OCI-LY7 (cell line): ENCODE results near the gene ACAP3. TPM values are rescaled to one million over a fixed set of nuclear protein-coding genes. Genes with fewer than 3 reads are reported as not detected.

Source experiments
- BruUV-seq: library from RNA; stranded (reverse); fragments of 400-500 nt; replicated peaks from 2 replicates; lab custom pipeline; 2021; lab: Mats Ljungman, UMichigan
- CTCF ChIA-PET: fragments of 300-600 bp; sonication (Branson Sonifier 250); formaldehyde crosslinking; loops from one replicate; lab custom pipeline; 2022; ENCODE audit warnings: antibody characterized with exemption; ENCODE audit not compliant: unreplicated experiment; lab: Charles Lee
- POLR2A ChIA-PET: fragments of 300-600 bp; sonication (Branson Sonifier 250); formaldehyde crosslinking; loops from one replicate; lab custom pipeline; 2022; ENCODE audit warnings: antibody characterized with exemption; lab: Charles Lee
- DNase-seq: peaks from one replicate; pipeline ENCODE4 v3.0.0-alpha.2; 2015; ENCODE audit warnings: low spot score
- H2AFZ ChIP-seq: fragments of 200-600 bp; sonication (generic), shearing (Covaris generic); 2 replicates; pipeline ENCODE4 v1.6.1; 2014; ENCODE audit warnings: mild to moderate bottlenecking, antibody characterized with exemption, low read length, moderate library complexity
- H3K27ac ChIP-seq: fragments of 200-600 bp; sonication (generic); 2 replicates; pipeline ENCODE4 v1.5.1; 2014; ENCODE audit warnings: mixed run types, low read depth, mild to moderate bottlenecking, moderate library complexity, low read length, inconsistent platforms; ENCODE audit not compliant: poor library complexity, severe bottlenecking
- H3K36me3 ChIP-seq: fragments of 200-600 bp; sonication (generic); 2 replicates; pipeline ENCODE4 v1.6.1; 2014; ENCODE audit warnings: mild to moderate bottlenecking, antibody characterized with exemption, low read length, moderate library complexity, mixed read lengths; ENCODE audit not compliant: insufficient read depth
- H3K4me1 ChIP-seq: fragments of 200-600 bp; sonication (generic); 2 replicates; pipeline ENCODE4 v1.5.1; 2014; ENCODE audit warnings: mild to moderate bottlenecking, low read length; ENCODE audit not compliant: insufficient read depth, poor library complexity, severe bottlenecking
- H3K4me2 ChIP-seq: fragments of 200-600 bp; sonication (generic); 2 replicates; pipeline ENCODE4 v1.6.1; 2014; ENCODE audit warnings: mild to moderate bottlenecking, low read length
- H3K4me3 ChIP-seq: fragments of 200-600 bp; sonication (generic); 2 replicates; pipeline ENCODE4 v1.5.1; 2014; ENCODE audit warnings: mild to moderate bottlenecking, low read depth, low read length; ENCODE audit not compliant: poor library complexity, severe bottlenecking
- H3K79me2 ChIP-seq: fragments of 200-600 bp; sonication (generic); 2 replicates; pipeline ENCODE4 v1.6.1; 2016; ENCODE audit warnings: low read depth, mild to moderate bottlenecking, low read length, moderate library complexity, mixed read lengths; ENCODE audit not compliant: insufficient read depth
- H3K9me2 ChIP-seq: fragments of 200-600 bp; sonication (generic); 2 replicates; pipeline ENCODE4 v1.6.1; 2016; ENCODE audit warnings: mild to moderate bottlenecking, low read length, mixed read lengths; ENCODE audit not compliant: insufficient read depth
- H3K9me3 ChIP-seq: fragments of 200-600 bp; sonication (generic); 2 replicates; pipeline ENCODE4 v1.6.1; 2014; ENCODE audit warnings: mild to moderate bottlenecking, mixed run types, low read length, mixed read lengths
- H4K20me1 ChIP-seq: fragments of 200-600 bp; sonication (generic); 2 replicates; pipeline ENCODE4 v1.6.1; 2014; ENCODE audit warnings: mild to moderate bottlenecking, antibody characterized with exemption, low read length, moderate library complexity, mixed read lengths; ENCODE audit not compliant: insufficient read depth
- CTCF ChIP-seq: fragments of 200-600 bp; sonication (generic); conservative IDR thresholded peaks from 2 replicates; pipeline ENCODE4 v1.5.1; 2014; ENCODE audit warnings: mild to moderate bottlenecking, antibody characterized with exemption, low read length, moderate library complexity, mixed read lengths
- EZH2phosphoT487 ChIP-seq: fragments of 200-600 bp; sonication (generic); IDR thresholded peaks from 2 replicates; pipeline ENCODE4 v1.6.1; 2018; ENCODE audit warnings: low read depth, borderline replicate concordance, mild to moderate bottlenecking, mixed run types, antibody characterized with exemption, low read length, moderate library complexity, mixed read lengths
- intact Hi-C: fragments of 100-400 bp; cut with micrococcal nuclease; formaldehyde crosslinking; loops from one replicate; pipeline ENCODE4 v1.10.0; 2022; ENCODE audit not compliant: unreplicated experiment
- total RNA-seq, 2 experiments: library from RNA; depleted of rRNA in 1 of 2; stranded (reverse); fragments of >200 nt in 1 of 2; shearing (Covaris generic) in 1 of 2; gene quantifications; 2 replicates each; pipeline ENCODE4 v1.2.3, GENCODE V29; 2014 to 2022

Gene ACAP3
- total RNA-seq, 2 experiments from 2014 or later: 26.3 to 47.6 TPM

GRCh38 chr1:1270813-1271212 is 36.9 kb downstream of the ACAP3 start:
- ChIA-PET CTCF (no interaction called here), POLR2A (no interaction called here)
- Histone ChIP-seq H3K79me2 (peaks cover 39% of the 10 kb centered on the region), H4K20me1 (0 out of 2 replicates have a peak, but pooled peaks cover 12% of the 10 kb centered on the region), H2AFZ (no peak overlapping the region), H3K4me1 (peaks cover 26% of the 10 kb centered on the region), H3K4me3 (peak overlapping the region; percentile 2), H3K36me3 (peaks cover 52% of the 10 kb centered on the region), H3K27ac (no peak overlapping the region), H3K9me3 (no peaks in the 10 kb centered on the region), H3K4me2 (peak overlapping the region; percentile 35; the same call in 1 of the 2 replicates), H3K9me2 (no peaks in the 10 kb centered on the region)
- BruUV-seq: no TSS peak
- TF ChIP-seq EZH2phosphoT487 (no peak), CTCF (no peak)
- no peak for DNase-seq
- intact Hi-C loops: no loop called here

- Histone ChIP-seq H3K4me1 (peaks cover 19% of the 10 kb centered on the region), H2AFZ (no peak overlapping the region), H3K4me2 (no peak overlapping the region), H3K79me2 (peaks cover 39% of the 10 kb centered on the region), H3K27ac (no peak overlapping the region), H3K9me2 (no peaks in the 10 kb centered on the region), H3K9me3 (no peaks in the 10 kb centered on the region), H3K36me3 (peaks cover 73% of the 10 kb centered on the region), H4K20me1 (0 out of 2 replicates have a peak, but pooled peaks cover 12% of the 10 kb centered on the region), H3K4me3 (no peak overlapping the region)
- intact Hi-C loops: no loop called here
- TF ChIP-seq CTCF: no peak
- no peak for DNase-seq
- ChIA-PET POLR2A (no interaction called here), CTCF (no interaction called here)
- no TSS peak for BruUV-seq
Observed at GRCh38 chr1:1268284-1268682, 39.4 kb downstream of the ACAP3 start.

- intact Hi-C loops: no loop called here
- H3K27ac ChIP-seq: no peak overlapping the region
- no peak for TF ChIP-seq CTCF
- TF ChIP-seq EZH2phosphoT487: no peak
- BruUV-seq: no TSS peak
- no peak for DNase-seq
- H3K4me2 ChIP-seq: no peak overlapping the region
- peaks cover 33% of the 10 kb centered on the region for H3K79me2 ChIP-seq
- POLR2A ChIA-PET: no interaction called here
- CTCF ChIA-PET: no interaction called here
- peaks cover 18% of the 10 kb centered on the region for H3K4me1 ChIP-seq
- no peaks in the 10 kb centered on the region for H3K9me3 ChIP-seq
- H2AFZ ChIP-seq: no peak overlapping the region
- no peak overlapping the region for H3K4me3 ChIP-seq
- H3K9me2 ChIP-seq: no peaks in the 10 kb centered on the region
- 0 out of 2 replicates have a peak, but pooled peaks cover 12% of the 10 kb centered on the region for H4K20me1 ChIP-seq
- H3K36me3 ChIP-seq: peaks cover 79% of the 10 kb centered on the region
Observed at GRCh38 chr1:1267488-1268283, 40.0 kb downstream of the ACAP3 start.
